Activated CD4-positive, alpha-beta T cell treated with anti-CD3 and anti-CD28 coated beads, Interleukin-2, amount 50 U/mL, for 16 hours (primary cell): ENCODE results near the gene RBM15.

Source experiments
- DNase-seq: peaks from one replicate; pipeline ENCODE4 v3.0.0-alpha.2; 2020

The RBM15 gene, protein sequence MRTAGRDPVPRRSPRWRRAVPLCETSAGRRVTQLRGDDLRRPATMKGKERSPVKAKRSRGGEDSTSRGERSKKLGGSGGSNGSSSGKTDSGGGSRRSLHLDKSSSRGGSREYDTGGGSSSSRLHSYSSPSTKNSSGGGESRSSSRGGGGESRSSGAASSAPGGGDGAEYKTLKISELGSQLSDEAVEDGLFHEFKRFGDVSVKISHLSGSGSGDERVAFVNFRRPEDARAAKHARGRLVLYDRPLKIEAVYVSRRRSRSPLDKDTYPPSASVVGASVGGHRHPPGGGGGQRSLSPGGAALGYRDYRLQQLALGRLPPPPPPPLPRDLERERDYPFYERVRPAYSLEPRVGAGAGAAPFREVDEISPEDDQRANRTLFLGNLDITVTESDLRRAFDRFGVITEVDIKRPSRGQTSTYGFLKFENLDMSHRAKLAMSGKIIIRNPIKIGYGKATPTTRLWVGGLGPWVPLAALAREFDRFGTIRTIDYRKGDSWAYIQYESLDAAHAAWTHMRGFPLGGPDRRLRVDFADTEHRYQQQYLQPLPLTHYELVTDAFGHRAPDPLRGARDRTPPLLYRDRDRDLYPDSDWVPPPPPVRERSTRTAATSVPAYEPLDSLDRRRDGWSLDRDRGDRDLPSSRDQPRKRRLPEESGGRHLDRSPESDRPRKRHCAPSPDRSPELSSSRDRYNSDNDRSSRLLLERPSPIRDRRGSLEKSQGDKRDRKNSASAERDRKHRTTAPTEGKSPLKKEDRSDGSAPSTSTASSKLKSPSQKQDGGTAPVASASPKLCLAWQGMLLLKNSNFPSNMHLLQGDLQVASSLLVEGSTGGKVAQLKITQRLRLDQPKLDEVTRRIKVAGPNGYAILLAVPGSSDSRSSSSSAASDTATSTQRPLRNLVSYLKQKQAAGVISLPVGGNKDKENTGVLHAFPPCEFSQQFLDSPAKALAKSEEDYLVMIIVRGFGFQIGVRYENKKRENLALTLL

GRCh38 chr1:110338886-110339406 is at the start of gene RBM15:
Gene RBM15 (plus strand): TSS chr1:110339377. CDS start chr1:110339406, 29 bp downstream.
- peak; percentile 99 for DNase-seq

- no peak for DNase-seq
These were observed 47.7 kb upstream of the RBM15 start for GRCh38 chr1:110291241-110292030.

DNA sequence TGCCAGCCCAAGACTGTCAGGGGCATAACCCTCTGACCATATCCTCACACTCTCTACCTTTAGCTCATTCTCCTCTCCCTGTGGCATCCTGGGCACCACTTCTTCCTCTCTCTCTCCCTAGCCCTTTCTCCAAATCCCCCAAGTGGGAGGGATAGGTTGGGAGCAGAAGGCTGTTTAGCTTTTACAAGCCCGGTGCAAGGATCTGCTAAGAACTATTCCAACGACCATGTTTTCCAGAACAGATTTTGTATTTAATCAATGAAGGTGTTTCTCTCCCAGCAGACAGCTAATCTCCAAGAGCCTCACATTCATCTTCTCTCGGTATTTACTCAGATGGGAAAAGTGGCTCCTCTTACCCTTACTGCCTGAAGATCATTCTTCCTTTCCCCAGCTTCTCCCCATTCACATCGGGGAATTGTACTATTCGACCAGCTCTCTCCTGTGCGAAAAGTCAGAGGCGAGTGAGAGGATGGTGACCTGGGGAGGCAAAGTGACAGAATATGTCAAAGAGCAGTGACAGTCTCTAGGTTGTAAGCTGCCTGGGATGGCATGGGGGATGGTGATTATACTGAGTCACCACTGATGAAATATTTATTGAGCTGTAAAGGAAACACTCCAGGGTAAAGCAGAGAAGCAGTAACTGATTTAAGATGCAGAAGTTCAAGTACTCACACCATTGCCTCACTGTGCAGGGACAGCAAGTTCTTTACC is 47.0 kb upstream of the RBM15 start:
- no peak for DNase-seq

- DNase-seq: no peak
These were observed 45.5 kb upstream of the RBM15 start for GRCh38 chr1:110293601-110294104.

- no peak for DNase-seq
These were observed 44.9 kb upstream of the RBM15 start for GRCh38 chr1:110294308-110294707.

DNA sequence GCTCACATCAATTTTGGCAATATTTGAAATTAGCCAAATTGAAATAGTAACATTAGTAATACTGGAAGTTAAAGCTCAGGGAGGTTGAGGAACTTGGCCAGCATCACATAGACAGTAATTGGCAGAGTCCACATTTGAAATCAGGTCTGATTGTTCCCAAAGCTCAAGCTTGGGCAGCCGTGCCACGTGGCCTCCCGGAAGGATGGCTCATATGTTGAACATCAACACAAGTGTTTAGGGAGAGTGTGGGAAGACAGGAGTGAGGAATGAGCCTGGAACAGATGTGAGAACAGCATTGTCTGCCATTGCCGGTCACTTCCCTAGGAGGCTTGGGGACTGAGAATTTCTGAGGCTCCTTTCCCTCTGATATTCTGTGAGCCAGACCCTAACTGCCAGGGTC is 40.2 kb upstream of the RBM15 start:
- no peak for DNase-seq

GRCh38 chr1:110300412-110301085 is 38.6 kb upstream of the RBM15 start:
- DNase-seq: no peak

DNA sequence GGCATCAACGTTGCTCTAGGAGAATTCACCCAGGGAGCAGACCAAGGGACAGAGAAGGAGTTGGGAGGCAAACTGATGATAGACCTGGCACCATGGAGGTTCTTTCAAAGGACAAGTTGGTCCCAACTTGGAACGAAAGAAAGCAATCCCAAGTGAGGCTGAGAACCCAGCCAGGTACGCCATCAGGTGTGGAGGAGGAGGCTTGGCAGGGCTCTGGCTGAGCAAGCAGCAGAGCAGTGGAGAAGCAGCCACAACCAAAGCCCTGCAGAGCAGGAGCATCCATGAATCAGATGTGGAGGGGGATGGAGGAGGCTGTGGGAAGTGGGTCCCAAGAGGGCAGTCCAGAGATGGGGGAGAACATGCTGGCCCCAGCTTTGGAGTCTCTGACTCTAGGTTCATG is 36.3 kb upstream of the RBM15 start:
- no peak for DNase-seq

- DNase-seq: no peak
These were observed 33.2 kb upstream of the RBM15 start for GRCh38 chr1:110305900-110306420.

DNA sequence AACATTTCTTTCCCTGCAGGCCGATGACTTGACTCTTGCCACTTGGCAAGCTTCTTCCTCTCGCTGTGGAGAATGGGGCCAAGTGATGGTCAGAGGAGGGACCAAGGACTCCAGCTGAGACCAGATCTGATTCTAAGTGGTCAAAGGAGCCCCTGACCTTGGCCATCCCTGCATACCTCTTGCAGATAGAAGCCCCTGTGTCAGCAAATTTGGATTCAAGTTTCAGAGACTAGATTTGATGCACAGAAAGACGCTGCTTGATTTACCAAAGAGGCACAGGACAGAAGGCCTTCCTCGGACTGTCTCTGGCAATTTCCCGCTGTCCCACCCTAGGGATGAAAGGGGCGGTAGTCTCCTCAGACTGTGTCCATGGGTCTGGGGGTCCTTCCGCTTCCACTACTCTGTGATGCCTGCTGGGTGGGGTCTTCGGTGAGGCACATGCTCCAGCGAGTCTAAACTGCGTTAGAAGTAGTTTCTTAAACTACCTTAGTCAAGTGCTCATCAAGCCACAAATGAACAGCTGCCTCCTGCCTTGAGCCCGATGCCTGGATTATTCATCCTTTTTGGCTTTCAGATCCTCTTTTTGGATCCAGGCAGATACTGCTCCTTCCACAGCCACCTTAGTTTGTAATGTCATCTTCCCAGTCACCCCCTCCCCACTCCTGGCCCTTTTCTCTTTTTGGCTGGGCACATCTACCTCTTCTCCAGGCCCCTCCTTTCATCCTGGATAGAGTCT is 31.8 kb upstream of the RBM15 start:
- DNase-seq: no peak

DNA sequence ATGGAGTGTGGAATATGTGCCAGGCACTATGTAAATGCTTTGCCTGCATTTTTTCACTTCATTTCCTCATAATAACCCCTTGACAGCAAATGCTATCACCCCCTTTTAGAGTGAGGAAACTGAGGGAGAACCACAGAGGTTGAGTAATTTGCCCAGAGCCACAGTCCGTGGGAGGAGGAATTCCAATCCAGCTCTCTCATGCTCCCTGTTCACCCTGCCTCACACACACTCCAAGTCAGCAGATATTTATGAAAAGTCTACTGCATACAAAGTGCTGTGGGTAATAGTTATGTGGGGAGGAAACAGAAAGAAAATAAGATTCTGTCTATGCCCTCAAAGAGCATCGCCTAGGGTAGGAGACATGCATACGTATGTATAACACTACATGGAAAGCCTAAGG is 30.9 kb upstream of the RBM15 start:
- no peak for DNase-seq

DNA sequence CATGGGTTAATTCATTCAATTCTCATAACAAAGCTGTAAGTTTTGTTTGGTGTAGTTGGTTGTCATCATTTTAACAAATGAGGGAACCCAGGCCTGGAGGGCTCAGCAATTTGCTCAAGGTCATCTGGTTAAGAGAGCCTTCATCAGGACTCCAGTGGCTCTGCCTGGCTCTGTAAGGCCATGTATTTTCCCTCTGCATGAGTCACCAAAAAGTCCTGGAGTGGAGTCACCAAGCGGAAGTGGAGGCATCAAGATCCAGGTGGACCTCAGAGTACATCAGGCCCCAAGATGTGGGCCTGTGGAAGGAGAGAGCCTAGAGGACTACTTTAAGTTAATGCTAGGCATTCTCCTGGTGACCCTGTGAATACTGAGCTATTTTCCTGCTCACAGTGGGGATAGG is 30.0 kb upstream of the RBM15 start:
- no peak for DNase-seq

- DNase-seq: no peak
These were observed 29.4 kb upstream of the RBM15 start for GRCh38 chr1:110309767-110310166.

- DNase-seq: no peak
These were observed 28.9 kb upstream of the RBM15 start for GRCh38 chr1:110310300-110310699.

DNA sequence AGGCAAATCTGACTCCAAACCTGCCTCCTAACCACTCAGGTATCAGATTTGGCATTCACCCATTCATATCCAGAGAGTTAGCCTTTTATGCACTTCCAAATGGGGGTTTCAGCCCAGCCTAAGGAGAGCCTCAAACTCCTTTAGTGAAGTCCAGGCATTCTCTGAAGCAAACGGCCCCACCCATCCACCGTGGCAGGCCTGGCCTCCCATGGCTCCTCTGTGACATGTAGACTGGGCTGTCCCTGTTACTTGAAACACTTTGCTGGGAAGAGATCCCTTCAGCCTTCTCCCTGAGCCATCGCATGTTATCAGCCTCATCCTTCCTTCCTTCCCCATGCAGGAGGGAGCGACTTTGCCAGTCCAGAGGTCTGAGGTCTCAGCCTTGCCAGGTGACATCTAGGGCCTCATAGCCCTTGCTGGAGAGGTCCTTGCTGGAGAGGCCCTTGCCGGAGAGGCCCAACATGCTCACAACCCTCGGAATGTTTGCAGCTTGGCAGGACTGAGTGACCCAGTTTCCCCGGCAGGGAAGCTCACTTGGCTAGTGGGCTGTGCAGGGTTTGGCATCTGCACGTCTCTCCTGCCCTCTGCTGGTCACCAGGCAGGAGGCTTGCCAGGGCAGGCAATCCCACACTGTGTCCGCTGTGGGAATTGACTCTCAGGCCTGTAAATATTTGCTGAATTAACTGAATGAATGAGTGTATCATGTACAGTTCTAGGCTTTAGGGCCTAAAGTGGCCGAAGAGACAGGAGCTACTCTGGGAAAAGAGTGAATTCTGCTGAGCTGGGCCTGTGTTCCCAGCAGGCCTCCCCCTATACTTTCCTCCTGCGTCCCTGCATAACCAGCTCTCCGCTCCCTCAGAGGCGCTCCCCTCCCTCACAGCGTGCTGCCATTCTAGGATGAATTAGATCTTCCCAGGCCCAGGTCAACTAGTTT is 26.7 kb upstream of the RBM15 start:
- peak; percentile 69 for DNase-seq

GRCh38 chr1:110316735-110317134 is 22.4 kb upstream of the RBM15 start:
- DNase-seq: no peak

GRCh38 chr1:110318046-110318445 is 21.1 kb upstream of the RBM15 start:
- DNase-seq: no peak

GRCh38 chr1:110319332-110320167 is 19.6 kb upstream of the RBM15 start:
- DNase-seq: no peak
